Central memory CD4-positive, alpha-beta T cell (primary cell): ENCODE data around the gene SLC25A22.

Experiments used
- DNase-seq: peaks from one replicate; pipeline ENCODE4 v3.0.0; 2022

SLC25A22 gene

GRCh38 chr11:802693-803466 is 4.8 kb upstream of the SLC25A22 start:
- no peak for DNase-seq

- DNase-seq: no peak
Observed at GRCh38 chr11:802018-802617, 4.0 kb upstream of the SLC25A22 start.

GRCh38 chr11:801097-801780 is 3.2 kb upstream of the SLC25A22 start:
- DNase-seq: no peak

- no peak for DNase-seq
Observed at GRCh38 chr11:800473-800872, 2.4 kb upstream of the SLC25A22 start.

GRCh38 chr11:799641-800316 is 1.7 kb upstream of the SLC25A22 start:
- DNase-seq: no peak

GRCh38 chr11:797296-798092 is 587 bp downstream of the SLC25A22 start:
- peak; percentile 72 for DNase-seq

- no peak for DNase-seq
Observed at GRCh38 chr11:796565-797295, 1.4 kb downstream of the SLC25A22 start.

GRCh38 chr11:795634-796564 is 2.2 kb downstream of the SLC25A22 start:
- peak; percentile 71 for DNase-seq

- no peak for DNase-seq
Observed at GRCh38 chr11:794766-795633, 3.1 kb downstream of the SLC25A22 start.

GRCh38 chr11:794013-794765 is 3.9 kb downstream of the SLC25A22 start:
- no peak for DNase-seq

GRCh38 chr11:793556-793955 is 4.5 kb downstream of the SLC25A22 start:
- no peak for DNase-seq

GRCh38 chr11:792873-793272 is 5.2 kb downstream of the SLC25A22 start:
- DNase-seq: no peak

- no peak for DNase-seq
Observed at GRCh38 chr11:792535-792821, 5.6 kb downstream of the SLC25A22 start.

GRCh38 chr11:791658-792534 is 6.2 kb downstream of the SLC25A22 start:
- DNase-seq: no peak

GRCh38 chr11:790721-791564 is 7.1 kb downstream of the SLC25A22 start:
- no peak for DNase-seq

GRCh38 chr11:789943-790342 is 8.1 kb downstream of the SLC25A22 start, which contains the start of gene CEND1:
Gene CEND1 (minus strand): TSS chr11:790090. CDS start chr11:788576, 1,514 bp downstream.
- DNase-seq: no peak
